SJSA1 (cell line): ENCODE results near the gene FGA. TPM values are rescaled to one million over a fixed set of nuclear protein-coding genes. Genes with fewer than 3 reads are reported as not detected.

ENCODE experiments used
- DNase-seq, 2 experiments: peaks; one replicate each; pipeline ENCODE4 v3.0.0-alpha.2; 2015 to 2020; ENCODE audit warnings: low spot score in 2 of 2, low read depth in 1 of 2
- H3K27ac ChIP-seq: fragments of 250-450 bp; sonication (Bioruptor Pico); 2 replicates; pipeline ENCODE4 v1.5.1; 2020; ENCODE audit warnings: mild to moderate bottlenecking, moderate library complexity
- H3K27me3 ChIP-seq: fragments of 250-450 bp; sonication (Bioruptor Pico); replicated peaks from 2 replicates; pipeline ENCODE4 v1.5.1; 2020; ENCODE audit warnings: mild to moderate bottlenecking, moderate library complexity
- H3K36me3 ChIP-seq: fragments of 250-450 bp; sonication (Bioruptor Pico); 2 replicates; pipeline ENCODE4 v1.5.1; 2020; ENCODE audit warnings: mild to moderate bottlenecking
- H3K4me1 ChIP-seq: fragments of 250-450 bp; sonication (Bioruptor Pico); replicated peaks from 2 replicates; pipeline ENCODE4 v1.6.1; 2021; ENCODE audit warnings: mild to moderate bottlenecking
- H3K4me3 ChIP-seq: fragments of 250-450 bp; sonication (Bioruptor Pico); 2 replicates; pipeline ENCODE4 v1.5.1; 2020; ENCODE audit warnings: mild to moderate bottlenecking
- H3K9me3 ChIP-seq: fragments of 250-450 bp; sonication (Bioruptor Pico); replicated peaks from 2 replicates; pipeline ENCODE4 v1.5.1; 2020; ENCODE audit warnings: mild to moderate bottlenecking
- total RNA-seq: library from RNA; depleted of rRNA; stranded (reverse); fragments of >200 nt; shearing (Covaris generic); gene quantifications from 2 replicates; pipeline ENCODE4 v1.2.3, GENCODE V29; 2014

Gene FGA
- total RNA-seq, 1 experiment from 2014 or later: not detected

DNA sequence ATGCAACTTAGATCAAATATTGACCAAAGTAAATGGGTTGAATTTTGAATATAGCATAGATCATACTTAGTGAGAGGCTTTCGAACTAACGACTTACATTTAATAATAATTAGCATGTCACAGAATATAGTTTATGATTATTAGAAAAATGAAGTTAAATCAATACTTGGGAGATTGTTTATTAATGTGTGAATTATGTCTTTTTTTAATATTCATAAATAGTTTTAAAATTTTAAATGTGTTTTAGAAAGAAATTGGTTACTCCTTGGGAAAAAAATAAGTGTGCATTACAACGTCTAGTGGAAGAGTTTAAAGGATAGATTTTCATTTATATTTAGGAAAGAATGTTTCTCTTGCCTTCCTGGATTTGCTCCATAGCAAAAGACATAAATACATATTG, 7.3 kb downstream of the FGA start:
- Histone ChIP-seq H3K27me3 (no peaks in the 10 kb centered on the region), H3K9me3 (no peaks in the 10 kb centered on the region), H3K4me3 (no peak overlapping the region), H3K27ac (no peak overlapping the region), H3K36me3 (no peaks in the 10 kb centered on the region), H3K4me1 (no peaks in the 10 kb centered on the region)
- DNase-seq: no peak

DNA sequence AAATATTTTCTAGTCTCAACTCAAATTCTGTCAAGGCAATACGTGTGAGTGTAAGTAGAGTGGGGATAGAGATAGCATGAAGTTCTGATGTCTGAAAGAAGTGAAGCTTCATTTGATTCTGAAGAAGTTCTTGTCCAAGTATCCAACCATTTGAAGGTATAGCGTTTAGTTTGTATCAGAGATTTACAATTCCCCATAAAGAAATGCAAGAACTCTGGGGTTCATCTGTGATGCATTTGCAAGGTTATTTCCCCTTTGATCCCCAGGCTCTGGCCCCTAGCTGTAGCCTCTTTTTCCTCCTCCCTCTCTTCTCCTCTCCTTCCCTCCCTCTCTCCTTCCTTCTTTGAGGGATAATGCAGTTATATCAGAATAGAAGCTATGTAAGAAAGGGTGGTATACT, 7.8 kb downstream of the FGA start:
- no peak for DNase-seq
- H3K27me3 ChIP-seq: no peaks in the 10 kb centered on the region
- no peaks in the 10 kb centered on the region for H3K36me3 ChIP-seq
- no peaks in the 10 kb centered on the region for H3K4me1 ChIP-seq
- no peak overlapping the region for H3K4me3 ChIP-seq
- no peak overlapping the region for H3K27ac ChIP-seq
- no peaks in the 10 kb centered on the region for H3K9me3 ChIP-seq

DNA sequence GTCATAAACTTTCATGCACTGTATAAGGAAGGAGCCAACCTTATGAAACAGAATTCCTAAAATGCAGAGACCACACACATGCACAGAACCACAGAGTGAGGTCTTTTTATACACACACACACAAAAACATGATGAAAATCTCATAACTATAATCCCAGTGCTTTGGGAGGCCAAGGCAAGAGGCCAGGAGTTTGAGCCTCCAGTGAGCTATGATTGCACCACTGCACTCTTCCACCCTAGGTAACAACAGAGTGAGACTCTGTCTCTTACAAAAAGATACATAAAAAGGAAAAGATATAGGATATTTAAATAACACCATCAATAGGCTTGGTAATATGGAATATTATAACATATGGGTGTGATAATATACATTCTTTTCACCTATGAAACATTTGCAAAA, 10.6 kb downstream of the FGA start:
- Histone ChIP-seq H3K9me3 (no peaks in the 10 kb centered on the region), H3K27me3 (no peaks in the 10 kb centered on the region), H3K36me3 (no peaks in the 10 kb centered on the region), H3K4me1 (no peaks in the 10 kb centered on the region), H3K4me3 (no peak overlapping the region), H3K27ac (no peak overlapping the region)
- DNase-seq: no peak

DNA sequence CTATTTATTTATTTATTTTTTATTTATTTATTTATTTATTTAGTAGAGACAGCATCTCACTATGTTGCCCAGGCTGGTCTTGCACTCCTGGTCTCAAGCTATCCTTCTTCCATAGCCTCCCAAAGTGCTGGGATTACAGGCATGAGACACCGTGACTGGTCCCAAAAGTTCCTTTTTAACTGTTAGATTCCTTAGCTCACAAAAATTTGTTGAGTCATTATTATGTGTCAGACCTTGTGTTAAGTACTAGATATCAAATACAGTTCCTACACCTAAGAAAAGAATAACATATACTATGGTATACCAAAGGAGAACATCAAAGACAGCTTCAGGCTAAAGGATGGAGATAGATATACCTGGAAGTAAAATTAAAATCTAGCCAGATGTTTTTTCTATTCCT, 11.6 kb downstream of the FGA start:
- Histone ChIP-seq H3K27me3 (no peaks in the 10 kb centered on the region), H3K27ac (no peak overlapping the region), H3K9me3 (no peaks in the 10 kb centered on the region), H3K4me1 (no peaks in the 10 kb centered on the region), H3K36me3 (no peaks in the 10 kb centered on the region), H3K4me3 (no peak overlapping the region)
- no peak for DNase-seq

DNA sequence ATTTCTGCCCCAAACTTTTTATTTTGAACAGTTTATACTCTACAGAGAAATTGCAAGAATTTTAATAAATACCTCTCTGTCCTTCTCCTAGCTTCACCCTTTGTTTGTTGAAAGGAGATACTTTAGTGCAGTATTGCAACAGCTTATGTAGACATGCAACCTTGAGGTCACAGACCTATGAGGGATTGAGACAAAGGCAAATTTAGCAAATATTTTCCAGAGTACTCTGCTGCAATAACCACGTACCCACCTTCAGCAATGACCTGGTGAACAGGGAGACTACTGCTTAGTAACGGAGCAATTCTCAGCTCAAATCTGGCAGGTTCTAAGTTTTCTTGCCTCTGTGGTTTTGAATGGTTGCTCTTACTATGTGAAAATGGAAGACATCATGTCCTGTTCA, 13.2 kb downstream of the FGA start:
- DNase-seq: no peak
- H3K36me3 ChIP-seq: no peaks in the 10 kb centered on the region
- H3K9me3 ChIP-seq: no peaks in the 10 kb centered on the region
- no peak overlapping the region for H3K27ac ChIP-seq
- H3K4me1 ChIP-seq: no peaks in the 10 kb centered on the region
- H3K4me3 ChIP-seq: no peak overlapping the region
- H3K27me3 ChIP-seq: 0 out of 2 replicates have a peak, but pooled peaks cover 2% of the 10 kb centered on the region

DNA sequence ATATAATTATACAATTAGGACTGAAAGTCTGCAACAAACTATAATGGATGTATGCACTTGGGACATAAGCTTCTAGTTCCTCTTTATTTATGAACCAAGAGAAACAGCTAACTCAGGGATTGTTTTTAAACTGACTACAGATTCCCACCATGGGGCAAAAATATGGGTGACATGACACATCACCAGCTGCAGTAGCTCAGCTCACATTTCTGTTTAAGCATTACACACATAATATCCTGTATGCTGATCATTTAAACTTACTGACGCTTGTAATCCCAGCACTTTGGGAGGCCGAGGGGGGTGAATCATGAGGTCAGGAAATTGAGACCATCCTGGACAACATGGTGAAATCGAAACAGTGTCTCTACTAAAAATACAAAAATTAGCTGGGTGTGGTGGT, 16.2 kb downstream of the FGA start:
- Histone ChIP-seq H3K4me3 (no peak overlapping the region), H3K27me3 (0 out of 2 replicates have a peak, but pooled peaks cover 2% of the 10 kb centered on the region), H3K36me3 (no peaks in the 10 kb centered on the region), H3K9me3 (no peaks in the 10 kb centered on the region), H3K27ac (no peak overlapping the region), H3K4me1 (no peaks in the 10 kb centered on the region)
- DNase-seq: no peak

DNA sequence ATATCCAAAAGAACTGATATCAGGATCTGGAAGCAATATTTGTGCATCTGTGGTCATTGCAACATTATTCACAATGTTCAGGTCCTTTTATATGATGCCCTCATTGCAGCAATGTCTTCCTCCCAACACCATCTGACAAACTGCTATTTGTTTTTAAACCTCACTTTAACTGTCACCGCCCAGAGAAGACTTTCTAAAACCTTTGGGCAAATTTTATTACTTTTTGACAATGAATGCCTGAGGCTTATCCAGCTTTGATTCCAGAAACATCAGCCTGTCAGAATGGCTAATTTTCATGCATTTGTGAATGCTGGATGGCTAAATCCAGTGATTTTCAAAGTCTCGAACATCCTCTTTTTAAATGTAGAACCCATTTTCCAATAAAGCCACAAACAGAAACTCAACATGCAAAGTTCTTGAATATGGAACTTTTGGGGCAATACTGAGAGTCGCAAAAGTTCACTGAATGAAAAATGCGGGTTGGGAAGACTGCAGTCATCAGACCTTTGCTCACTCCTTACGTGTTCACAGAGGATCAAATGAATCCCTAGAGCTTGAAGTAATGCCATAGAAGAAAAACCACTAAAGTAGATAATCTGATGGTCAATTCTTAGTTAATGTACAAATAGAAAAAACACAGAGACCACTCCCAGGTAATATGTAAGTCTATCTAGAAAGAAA, 17.2 kb downstream of the FGA start:
- Histone ChIP-seq H3K27me3 (0 out of 2 replicates have a peak, but pooled peaks cover 2% of the 10 kb centered on the region), H3K4me3 (no peak overlapping the region), H3K4me1 (no peaks in the 10 kb centered on the region), H3K9me3 (no peaks in the 10 kb centered on the region), H3K36me3 (no peaks in the 10 kb centered on the region), H3K27ac (no peak overlapping the region)
- DNase-seq: no peak

DNA sequence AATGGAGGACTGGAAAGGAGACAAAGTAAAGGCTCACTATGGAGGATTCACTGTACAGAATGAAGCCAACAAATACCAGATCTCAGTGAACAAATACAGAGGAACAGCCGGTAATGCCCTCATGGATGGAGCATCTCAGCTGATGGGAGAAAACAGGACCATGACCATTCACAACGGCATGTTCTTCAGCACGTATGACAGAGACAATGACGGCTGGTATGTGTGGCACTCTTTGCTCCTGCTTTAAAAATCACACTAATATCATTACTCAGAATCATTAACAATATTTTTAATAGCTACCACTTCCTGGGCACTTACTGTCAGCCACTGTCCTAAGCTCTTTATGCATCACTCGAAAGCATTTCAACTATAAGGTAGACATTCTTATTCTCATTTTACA, 21.0 kb downstream of the FGA start:
- Histone ChIP-seq H3K4me3 (no peak overlapping the region), H3K27ac (no peak overlapping the region), H3K36me3 (no peaks in the 10 kb centered on the region), H3K9me3 (no peaks in the 10 kb centered on the region), H3K4me1 (no peaks in the 10 kb centered on the region), H3K27me3 (peaks cover 5% of the 10 kb centered on the region; the same call in 1 of the 2 replicates)
- no peak for DNase-seq

DNA sequence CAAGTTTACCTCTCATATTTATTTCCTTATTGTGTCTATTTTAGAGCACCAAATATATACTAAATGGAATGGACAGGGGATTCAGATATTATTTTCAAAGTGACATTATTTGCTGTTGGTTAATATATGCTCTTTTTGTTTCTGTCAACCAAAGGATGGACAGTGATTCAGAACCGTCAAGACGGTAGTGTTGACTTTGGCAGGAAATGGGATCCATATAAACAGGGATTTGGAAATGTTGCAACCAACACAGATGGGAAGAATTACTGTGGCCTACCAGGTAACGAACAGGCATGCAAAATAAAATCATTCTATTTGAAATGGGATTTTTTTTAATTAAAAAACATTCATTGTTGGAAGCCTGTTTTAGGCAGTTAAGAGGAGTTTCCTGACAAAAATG, 21.5 kb downstream of the FGA start:
- Histone ChIP-seq H3K4me3 (no peak overlapping the region), H3K9me3 (no peaks in the 10 kb centered on the region), H3K27me3 (peaks cover 5% of the 10 kb centered on the region; the same call in 1 of the 2 replicates), H3K27ac (no peak overlapping the region), H3K36me3 (no peaks in the 10 kb centered on the region), H3K4me1 (no peaks in the 10 kb centered on the region)
- no peak for DNase-seq

DNA sequence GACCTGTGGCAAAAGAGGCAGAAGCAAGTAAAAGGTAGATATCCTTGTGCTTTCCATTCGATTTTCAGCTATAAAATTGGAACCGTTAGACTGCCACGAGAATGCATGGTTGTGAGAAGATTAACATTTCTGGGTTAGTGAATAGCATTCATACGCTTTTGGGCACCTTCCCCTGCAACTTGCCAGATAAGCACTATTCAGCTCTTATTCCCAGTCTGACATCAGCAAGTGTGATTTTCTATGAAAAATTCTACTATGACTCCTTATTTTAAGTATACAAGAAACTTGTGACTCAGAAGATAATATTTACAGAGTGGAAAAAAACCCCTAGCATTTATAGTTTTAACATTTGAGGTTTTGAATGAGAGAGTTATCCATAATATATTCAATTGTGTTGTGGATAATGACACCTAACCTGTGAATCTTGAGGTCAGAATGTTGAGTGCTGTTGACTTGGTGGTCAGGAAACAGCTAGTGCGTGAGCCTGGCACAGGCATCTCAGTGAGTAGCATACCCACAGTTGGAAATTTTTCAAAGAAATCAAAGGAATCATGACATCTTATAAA, 23.8 kb downstream of the FGA start:
- no peak for DNase-seq
- Histone ChIP-seq H3K27me3 (peaks cover 8% of the 10 kb centered on the region), H3K9me3 (no peaks in the 10 kb centered on the region), H3K4me1 (no peaks in the 10 kb centered on the region), H3K36me3 (no peaks in the 10 kb centered on the region), H3K4me3 (no peak overlapping the region), H3K27ac (no peak overlapping the region)

DNA sequence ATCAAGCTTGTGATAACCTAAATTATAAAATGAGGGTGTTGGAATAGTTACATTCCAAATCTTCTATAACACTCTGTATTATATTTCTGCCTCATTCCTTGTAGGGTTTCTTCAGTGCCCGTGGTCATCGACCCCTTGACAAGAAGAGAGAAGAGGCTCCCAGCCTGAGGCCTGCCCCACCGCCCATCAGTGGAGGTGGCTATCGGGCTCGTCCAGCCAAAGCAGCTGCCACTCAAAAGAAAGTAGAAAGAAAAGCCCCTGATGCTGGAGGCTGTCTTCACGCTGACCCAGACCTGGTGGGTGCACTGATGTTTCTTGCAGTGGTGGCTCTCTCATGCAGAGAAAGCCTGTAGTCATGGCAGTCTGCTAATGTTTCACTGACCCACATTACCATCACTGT, 24.8 kb downstream of the FGA start:
- Histone ChIP-seq H3K27ac (no peak overlapping the region), H3K27me3 (peaks cover 11% of the 10 kb centered on the region), H3K4me1 (no peaks in the 10 kb centered on the region), H3K9me3 (no peaks in the 10 kb centered on the region), H3K36me3 (no peaks in the 10 kb centered on the region), H3K4me3 (no peak overlapping the region)
- DNase-seq: no peak

DNA sequence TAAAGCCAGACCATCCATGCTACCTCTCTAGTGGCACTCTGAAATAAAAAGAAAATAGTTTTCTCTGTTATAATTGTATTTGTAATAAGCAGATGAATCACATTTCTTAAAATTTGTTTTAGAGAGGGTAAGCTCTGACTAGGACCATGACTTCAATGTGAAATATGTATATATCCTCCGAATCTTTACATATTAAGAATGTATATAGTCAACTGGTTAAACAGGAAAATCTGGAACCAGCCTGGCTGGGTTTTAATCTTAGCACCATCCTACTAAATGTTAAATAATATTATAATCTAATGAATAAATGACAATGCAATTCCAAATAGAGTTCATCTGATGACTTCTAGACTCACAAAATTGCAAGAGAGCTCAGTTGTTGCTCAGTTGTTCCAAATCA, 26.2 kb downstream of the FGA start:
- Histone ChIP-seq H3K36me3 (no peaks in the 10 kb centered on the region), H3K4me1 (no peaks in the 10 kb centered on the region), H3K4me3 (no peak overlapping the region), H3K9me3 (no peaks in the 10 kb centered on the region), H3K27ac (no peak overlapping the region), H3K27me3 (peaks cover 11% of the 10 kb centered on the region)
- DNase-seq: no peak

DNA sequence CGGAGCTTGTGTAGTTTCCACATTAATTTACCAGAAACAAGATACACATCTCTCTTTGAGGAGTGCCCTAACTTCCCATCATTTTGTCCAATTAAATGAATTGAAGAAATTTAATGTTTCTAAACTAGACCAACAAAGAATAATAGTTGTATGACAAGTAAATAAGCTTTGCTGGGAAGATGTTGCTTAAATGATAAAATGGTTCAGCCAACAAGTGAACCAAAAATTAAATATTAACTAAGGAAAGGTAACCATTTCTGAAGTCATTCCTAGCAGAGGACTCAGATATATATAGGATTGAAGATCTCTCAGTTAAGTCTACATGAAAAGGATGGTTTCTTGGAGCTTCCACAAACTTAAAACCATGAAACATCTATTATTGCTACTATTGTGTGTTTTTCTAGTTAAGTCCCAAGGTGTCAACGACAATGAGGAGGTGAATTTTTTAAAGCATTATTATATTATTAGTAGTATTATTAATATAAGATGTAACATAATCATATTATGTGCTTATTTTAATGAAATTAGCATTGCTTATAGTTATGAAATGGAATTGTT, 27.8 kb downstream of the FGA start, which contains the start of gene FGB:
TSS of gene FGB (plus strand) at position 315 of the 558 bp plus-strand sequence. CDS start at position 323, 8 bp downstream.
- no peak for DNase-seq
- H3K27me3 ChIP-seq: peaks cover 11% of the 10 kb centered on the region
- H3K9me3 ChIP-seq: no peaks in the 10 kb centered on the region
- no peak within 1 kb of the TSS for H3K4me3 ChIP-seq
- H3K27ac ChIP-seq: no peak within 1 kb of the TSS
- no peaks in the 10 kb centered on the region for H3K36me3 ChIP-seq
- H3K4me1 ChIP-seq: no peaks in the 10 kb centered on the region

DNA sequence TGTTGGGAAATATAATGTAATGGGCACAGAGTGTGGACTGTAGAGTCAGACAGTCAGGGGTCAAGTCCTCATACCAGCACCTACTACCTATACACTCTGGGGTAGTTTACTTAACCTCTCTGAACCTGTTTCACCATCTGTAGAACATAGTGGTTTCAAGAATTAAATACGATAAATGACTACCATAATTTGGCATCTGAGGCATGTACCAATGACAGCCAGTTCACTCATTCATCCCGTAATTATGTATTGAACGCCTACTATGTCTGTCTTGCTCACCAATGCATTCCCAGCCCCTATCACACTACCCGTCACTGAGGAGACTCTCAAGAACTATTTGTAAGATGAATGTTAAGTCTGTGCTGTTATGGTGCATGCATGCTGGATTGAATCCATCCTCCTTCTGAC, 29.7 kb downstream of the FGA start:
- DNase-seq: no peak
- Histone ChIP-seq H3K4me3 (no peak overlapping the region), H3K27me3 (peaks cover 11% of the 10 kb centered on the region), H3K9me3 (no peaks in the 10 kb centered on the region), H3K36me3 (no peaks in the 10 kb centered on the region), H3K27ac (no peak overlapping the region), H3K4me1 (no peaks in the 10 kb centered on the region)
